ENCODE results near the gene NRM. TPM values are rescaled to one million over a fixed set of nuclear protein-coding genes. Genes with fewer than 3 reads are reported as not detected.

Gene NRM
- total and polyA plus RNA-seq, 2 of the 13 experiments (the other 11 are each of a cell fraction or from before 2014, with no cell fraction given), result 12.5 to 16.0 TPM

GRCh38 chr6:30678964-30679726 lies 11.6 kb downstream of the NRM start (continued):
- TF ChIP-seq ZNF296 (CRISPR knock-in tag; conservative IDR thresholded peaks at IDR 0.05) (no peak), ZNF572 (CRISPR knock-in tag; IDR thresholded peaks at IDR 0.05) (0 out of 2 replicates have a peak, but pooled peaks have one; percentile 93), SAP130 (CRISPR knock-in tag; IDR thresholded peaks at IDR 0.05; ENCODE audit: low read depth) (peak; percentile 80), ZNF574 (CRISPR knock-in tag; IDR thresholded peaks at IDR 0.05) (peak; percentile 94), ZNF333 (CRISPR knock-in tag; IDR thresholded peaks at IDR 0.05; ENCODE audit: borderline replicate concordance) (peak; percentile 84; the same call in 1 of the 2 replicates), ZNF451 (CRISPR knock-in tag; IDR thresholded peaks at IDR 0.05) (peak; percentile 64; the same call in 1 of the 2 replicates), RFX5 (IDR thresholded peaks at IDR 0.05; ENCODE audit: low read depth, low read length) (peak; percentile 22; the same call in 1 of the 2 replicates), MXI1 (IDR thresholded peaks at IDR 0.05; ENCODE audit: borderline replicate concordance, low read depth, low read length) (peak; percentile 70; the same call in 1 of the 3 replicates), SOX13 (IDR thresholded peaks at IDR 0.05) (no peak), SOX13 (CRISPR knock-in tag; conservative IDR thresholded peaks at IDR 0.05 in 1 of 2, IDR thresholded peaks at IDR 0.05 in 1 of 2) (peak in 1 of 2 experiments; percentile 69; a peak in 1 of 4 replicates), ZNF619 (CRISPR knock-in tag; IDR thresholded peaks at IDR 0.05) (peak; percentile 84; the same call in 1 of the 2 replicates), ZNF337 (CRISPR knock-in tag; IDR thresholded peaks at IDR 0.05; ENCODE audit: borderline replicate concordance, low read depth) (no peak), ZFP90 (CRISPR knock-in tag; IDR thresholded peaks at IDR 0.05; ENCODE audit: borderline replicate concordance) (peak; percentile 40; the same call in 1 of the 2 replicates)
- TF ChIP-seq, protein P1, sequence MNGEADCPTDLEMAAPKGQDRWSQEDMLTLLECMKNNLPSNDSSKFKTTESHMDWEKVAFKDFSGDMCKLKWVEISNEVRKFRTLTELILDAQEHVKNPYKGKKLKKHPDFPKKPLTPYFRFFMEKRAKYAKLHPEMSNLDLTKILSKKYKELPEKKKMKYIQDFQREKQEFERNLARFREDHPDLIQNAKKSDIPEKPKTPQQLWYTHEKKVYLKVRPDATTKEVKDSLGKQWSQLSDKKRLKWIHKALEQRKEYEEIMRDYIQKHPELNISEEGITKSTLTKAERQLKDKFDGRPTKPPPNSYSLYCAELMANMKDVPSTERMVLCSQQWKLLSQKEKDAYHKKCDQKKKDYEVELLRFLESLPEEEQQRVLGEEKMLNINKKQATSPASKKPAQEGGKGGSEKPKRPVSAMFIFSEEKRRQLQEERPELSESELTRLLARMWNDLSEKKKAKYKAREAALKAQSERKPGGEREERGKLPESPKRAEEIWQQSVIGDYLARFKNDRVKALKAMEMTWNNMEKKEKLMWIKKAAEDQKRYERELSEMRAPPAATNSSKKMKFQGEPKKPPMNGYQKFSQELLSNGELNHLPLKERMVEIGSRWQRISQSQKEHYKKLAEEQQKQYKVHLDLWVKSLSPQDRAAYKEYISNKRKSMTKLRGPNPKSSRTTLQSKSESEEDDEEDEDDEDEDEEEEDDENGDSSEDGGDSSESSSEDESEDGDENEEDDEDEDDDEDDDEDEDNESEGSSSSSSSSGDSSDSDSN (CRISPR knock-in tag; IDR thresholded peaks at IDR 0.05), result peak; percentile 42
- TF ChIP-seq, protein P2, sequence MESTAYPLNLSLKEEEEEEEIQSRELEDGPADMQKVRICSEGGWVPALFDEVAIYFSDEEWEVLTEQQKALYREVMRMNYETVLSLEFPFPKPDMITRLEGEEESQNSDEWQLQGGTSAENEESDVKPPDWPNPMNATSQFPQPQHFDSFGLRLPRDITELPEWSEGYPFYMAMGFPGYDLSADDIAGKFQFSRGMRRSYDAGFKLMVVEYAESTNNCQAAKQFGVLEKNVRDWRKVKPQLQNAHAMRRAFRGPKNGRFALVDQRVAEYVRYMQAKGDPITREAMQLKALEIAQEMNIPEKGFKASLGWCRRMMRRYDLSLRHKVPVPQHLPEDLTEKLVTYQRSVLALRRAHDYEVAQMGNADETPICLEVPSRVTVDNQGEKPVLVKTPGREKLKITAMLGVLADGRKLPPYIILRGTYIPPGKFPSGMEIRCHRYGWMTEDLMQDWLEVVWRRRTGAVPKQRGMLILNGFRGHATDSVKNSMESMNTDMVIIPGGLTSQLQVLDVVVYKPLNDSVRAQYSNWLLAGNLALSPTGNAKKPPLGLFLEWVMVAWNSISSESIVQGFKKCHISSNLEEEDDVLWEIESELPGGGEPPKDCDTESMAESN (CRISPR knock-in tag; conservative IDR thresholded peaks at IDR 0.05), result peak; percentile 28; the same call in 1 of the 2 replicates

All from HepG2 (cell line).